Skeletal muscle satellite cell (primary cell): ENCODE data around the gene NEU3.

Experiments
- H3K27me3 ChIP-seq: 2 replicates; pipeline ENCODE4 v1.7.0; 2013; ENCODE audit warnings: low read length; ENCODE audit not compliant: control insufficient read depth, insufficient read depth
- H3K36me3 ChIP-seq: 2 replicates; pipeline ENCODE4 v1.7.0; 2013; ENCODE audit warnings: mild to moderate bottlenecking, control low read depth, low read length; ENCODE audit not compliant: insufficient read depth
- H3K4me1 ChIP-seq: 2 replicates; pipeline ENCODE4 v1.7.0; 2013; ENCODE audit warnings: low read length; ENCODE audit not compliant: control insufficient read depth, insufficient read depth
- H3K4me2 ChIP-seq: 2 replicates; pipeline ENCODE4 v1.7.0; 2013; ENCODE audit warnings: mild to moderate bottlenecking, low read length
- H3K4me3 ChIP-seq: 2 replicates; pipeline ENCODE4 v1.7.0; 2013; ENCODE audit warnings: low read length
- H3K9ac ChIP-seq: 2 replicates; pipeline ENCODE4 v1.7.0; 2013; ENCODE audit warnings: mild to moderate bottlenecking, low read depth, low read length, moderate library complexity
- H3K9me3 ChIP-seq: replicated peaks from 2 replicates; pipeline ENCODE4 v1.7.0; 2013; ENCODE audit warnings: mild to moderate bottlenecking, control low read depth, low read length
- small RNA-seq: library from RNA; depleted of rRNA; stranded (forward); fragments of <200 nt; gene quantifications from one replicate; pipeline ENCODE3, GENCODE V24; 2012

Gene NEU3

DNA sequence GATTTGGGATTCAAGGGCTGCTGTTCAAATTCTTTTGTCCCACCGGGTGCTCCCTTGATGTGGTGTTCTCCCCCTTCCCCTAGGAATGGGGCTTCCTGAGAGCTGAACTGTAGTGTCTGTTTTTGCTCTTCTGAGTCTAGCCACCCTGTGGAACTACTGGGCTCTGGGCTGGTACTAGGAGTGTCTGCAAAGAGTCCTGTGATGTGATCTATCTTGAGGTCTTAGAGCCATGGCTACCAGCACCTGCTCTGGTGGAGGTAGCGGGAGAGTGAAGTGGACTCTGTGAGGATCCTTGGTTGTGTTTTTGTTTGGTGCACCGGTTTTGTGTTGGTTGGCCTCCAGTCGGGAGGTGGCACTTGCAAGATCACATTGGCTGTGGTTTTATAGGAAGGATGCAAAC lies 61.8 kb downstream of the NEU3 start:
- Histone ChIP-seq H3K36me3 (no peaks in the 10 kb centered on the region), H3K27me3 (peaks cover 6% of the 10 kb centered on the region), H3K4me2 (no peak overlapping the region), H3K4me1 (no peaks in the 10 kb centered on the region), H3K9ac (no peak overlapping the region), H3K4me3 (no peak overlapping the region), H3K9me3 (peaks cover 4% of the 10 kb centered on the region)

DNA sequence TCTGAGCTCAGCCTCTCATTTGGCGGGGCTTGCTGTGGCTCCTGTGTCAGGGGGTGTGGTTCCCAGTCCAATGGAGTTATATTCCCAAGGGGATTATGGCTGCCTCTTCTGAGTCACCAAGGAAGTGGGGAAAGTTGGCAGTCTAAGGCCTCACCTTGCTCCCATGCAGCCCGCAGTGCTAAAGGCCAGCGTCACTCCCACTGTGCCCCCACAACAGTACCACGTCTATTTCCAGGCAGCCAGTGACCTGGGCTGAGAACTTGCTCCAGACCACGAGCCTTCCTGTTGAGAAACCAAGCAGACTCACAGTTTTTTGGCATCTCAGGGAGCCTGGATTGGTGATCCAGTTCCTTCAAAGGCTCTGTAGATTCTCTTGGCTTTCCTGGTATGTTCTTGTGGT lies 62.3 kb downstream of the NEU3 start:
- H3K4me3 ChIP-seq, result no peak overlapping the region
- H3K4me2 ChIP-seq, result no peak overlapping the region
- H3K27me3 ChIP-seq, result peaks cover 6% of the 10 kb centered on the region
- H3K9me3 ChIP-seq, result peaks cover 4% of the 10 kb centered on the region
- no peak overlapping the region for H3K9ac ChIP-seq
- H3K4me1 ChIP-seq, result no peaks in the 10 kb centered on the region
- no peaks in the 10 kb centered on the region for H3K36me3 ChIP-seq

GRCh38 chr11:75052457-75052856 lies 63.7 kb downstream of the NEU3 start:
- H3K9ac ChIP-seq, result no peak overlapping the region
- H3K4me1 ChIP-seq, result no peaks in the 10 kb centered on the region
- no peak overlapping the region for H3K4me2 ChIP-seq
- H3K27me3 ChIP-seq, result peaks cover 14% of the 10 kb centered on the region
- H3K36me3 ChIP-seq, result no peaks in the 10 kb centered on the region
- H3K4me3 ChIP-seq, result no peak overlapping the region
- H3K9me3 ChIP-seq, result peaks cover 4% of the 10 kb centered on the region

DNA sequence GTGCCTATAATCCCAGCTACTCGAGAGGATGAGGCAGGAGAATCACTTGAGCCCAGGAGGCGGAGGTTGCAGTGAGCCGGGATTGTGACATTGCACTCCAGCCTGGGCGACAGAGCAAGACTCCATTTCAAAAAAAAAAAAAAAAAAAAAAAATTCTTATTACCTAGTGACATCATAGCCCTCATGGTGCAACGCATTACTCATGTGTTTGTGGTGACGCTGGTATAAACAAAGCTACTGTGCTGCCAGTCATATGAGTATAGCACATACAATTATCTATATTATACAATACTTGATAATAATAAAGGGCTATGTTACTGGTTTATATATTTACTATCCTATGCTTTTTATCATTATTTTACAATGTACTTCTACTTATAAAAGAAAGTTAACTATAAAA lies 66.8 kb downstream of the NEU3 start:
- peaks cover 37% of the 10 kb centered on the region for H3K27me3 ChIP-seq
- no peaks in the 10 kb centered on the region for H3K36me3 ChIP-seq
- H3K4me3 ChIP-seq, result no peak overlapping the region
- H3K9me3 ChIP-seq, result peaks cover 4% of the 10 kb centered on the region
- H3K4me1 ChIP-seq, result no peaks in the 10 kb centered on the region
- no peak overlapping the region for H3K9ac ChIP-seq
- H3K4me2 ChIP-seq, result no peak overlapping the region

DNA sequence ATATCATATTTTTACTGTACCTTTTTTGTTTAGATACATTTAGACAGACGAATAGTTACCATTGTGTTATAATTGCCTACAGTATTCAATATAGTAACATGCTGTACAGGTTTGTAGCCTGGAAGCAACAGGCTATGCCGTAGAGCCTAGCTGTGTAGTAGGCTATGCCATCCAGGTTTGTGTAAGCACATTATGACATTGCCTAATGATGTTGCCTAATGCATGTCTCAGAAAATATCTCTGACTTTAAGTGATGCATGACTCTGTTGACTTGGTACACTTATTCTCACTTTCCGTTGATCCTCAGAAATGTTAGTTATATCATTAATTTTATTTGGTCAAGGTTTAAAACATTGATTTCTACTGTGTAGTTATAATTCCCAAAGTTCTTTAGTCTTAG lies 68.1 kb downstream of the NEU3 start:
- Histone ChIP-seq H3K36me3 (no peaks in the 10 kb centered on the region), H3K27me3 (peaks cover 37% of the 10 kb centered on the region), H3K4me2 (no peak overlapping the region), H3K9me3 (peaks cover 4% of the 10 kb centered on the region), H3K9ac (no peak overlapping the region), H3K4me1 (no peaks in the 10 kb centered on the region), H3K4me3 (no peak overlapping the region)

- no peaks in the 10 kb centered on the region for H3K36me3 ChIP-seq
- H3K4me3 ChIP-seq, result no peak overlapping the region
- H3K27me3 ChIP-seq, result peaks cover 42% of the 10 kb centered on the region
- H3K4me1 ChIP-seq, result no peaks in the 10 kb centered on the region
- no peak overlapping the region for H3K9ac ChIP-seq
- H3K4me2 ChIP-seq, result no peak overlapping the region
- H3K9me3 ChIP-seq, result no peaks in the 10 kb centered on the region
Observed at GRCh38 chr11:75059299-75059698, 70.6 kb downstream of the NEU3 start.

- no peak overlapping the region for H3K4me3 ChIP-seq
- H3K9ac ChIP-seq, result no peak overlapping the region
- no peaks in the 10 kb centered on the region for H3K36me3 ChIP-seq
- H3K27me3 ChIP-seq, result peaks cover 42% of the 10 kb centered on the region
- no peak overlapping the region for H3K4me2 ChIP-seq
- H3K9me3 ChIP-seq, result no peaks in the 10 kb centered on the region
- H3K4me1 ChIP-seq, result no peaks in the 10 kb centered on the region
Observed at GRCh38 chr11:75063741-75064314, 75.1 kb downstream of the NEU3 start.

- no peak overlapping the region for H3K9ac ChIP-seq
Observed at GRCh38 chr11:75066061-75066460, 77.3 kb downstream of the NEU3 start.

More at GRCh38 chr11:75066061-75066460, 77.3 kb downstream of the NEU3 start:
- Histone ChIP-seq H3K36me3 (no peaks in the 10 kb centered on the region), H3K4me3 (no peak overlapping the region), H3K27me3 (peaks cover 35% of the 10 kb centered on the region), H3K4me2 (no peak overlapping the region), H3K4me1 (no peaks in the 10 kb centered on the region), H3K9me3 (no peaks in the 10 kb centered on the region)

Small RNA genes lying within 50 kb of the gene (small RNA-seq; reads per million reads assigned to genes)
- gene RNU6-216P, result 0.21 reads per million
